ENCODE data around the gene SQSTM1. TPM values are rescaled to one million over a fixed set of nuclear protein-coding genes. Genes with fewer than 3 reads are reported as not detected.

Gene SQSTM1
- total RNA-seq, 4 donors from 2014 or later, result 94.7 to 874 (median 439) TPM

- Histone ChIP-seq H3K36me3 (no peaks in the 10 kb centered on the region), H3K27me3 (no peaks in the 10 kb centered on the region), H3K27ac (no peak overlapping the region), H3K4me1 (no peaks in the 10 kb centered on the region), H3K4me3 (no peak overlapping the region), H3K9me3 (no peaks in the 10 kb centered on the region)
- intact Hi-C loops (cut with DNase I; ENCODE audit: low total_unique reads), result no loop called here
- DNase-seq, result no peak
- TF ChIP-seq CTCF (IDR thresholded peaks at IDR 0.05) (no peak), POLR2A (IDR thresholded peaks at IDR 0.05) (no peak)
Observed at GRCh38 chr5:179867079-179867465, 46.4 kb downstream of the SQSTM1 start.

GRCh38 chr5:179867476-179867875 is 46.8 kb downstream of the SQSTM1 start:
- no peaks in the 10 kb centered on the region for H3K36me3 ChIP-seq
- DNase-seq, result no peak
- TF ChIP-seq CTCF (IDR thresholded peaks at IDR 0.05) (no peak), POLR2A (IDR thresholded peaks at IDR 0.05) (no peak)
- no peaks in the 10 kb centered on the region for H3K4me1 ChIP-seq
- intact Hi-C loops (cut with DNase I; ENCODE audit: low total_unique reads), result no loop called here
- H3K27ac ChIP-seq, result no peak overlapping the region
- H3K27me3 ChIP-seq, result no peaks in the 10 kb centered on the region
- no peak overlapping the region for H3K4me3 ChIP-seq
- no peaks in the 10 kb centered on the region for H3K9me3 ChIP-seq

- Histone ChIP-seq H3K27me3 (no peaks in the 10 kb centered on the region), H3K4me1 (no peaks in the 10 kb centered on the region), H3K36me3 (no peaks in the 10 kb centered on the region), H3K4me3 (no peak overlapping the region), H3K27ac (no peak overlapping the region), H3K9me3 (no peaks in the 10 kb centered on the region)
- intact Hi-C loops (cut with DNase I; ENCODE audit: low total_unique reads), result no loop called here
- no peak for DNase-seq
- TF ChIP-seq POLR2A (IDR thresholded peaks at IDR 0.05), result no peak
- no peak for TF ChIP-seq CTCF (IDR thresholded peaks at IDR 0.05)
Observed at GRCh38 chr5:179868541-179868940, 47.8 kb downstream of the SQSTM1 start.

- no peak overlapping the region for H3K4me3 ChIP-seq
- no peaks in the 10 kb centered on the region for H3K27me3 ChIP-seq
- TF ChIP-seq POLR2A (IDR thresholded peaks at IDR 0.05) (no peak), CTCF (IDR thresholded peaks at IDR 0.05) (no peak)
- H3K36me3 ChIP-seq, result no peaks in the 10 kb centered on the region
- no peaks in the 10 kb centered on the region for H3K4me1 ChIP-seq
- no peak for DNase-seq
- H3K9me3 ChIP-seq, result no peaks in the 10 kb centered on the region
- intact Hi-C loops (cut with DNase I; ENCODE audit: low total_unique reads), result no loop called here
- H3K27ac ChIP-seq, result no peak overlapping the region
Observed at GRCh38 chr5:179869101-179869500, 48.4 kb downstream of the SQSTM1 start.

GRCh38 chr5:179869641-179870402 is 49.1 kb downstream of the SQSTM1 start:
- Histone ChIP-seq H3K4me3 (no peak overlapping the region), H3K4me1 (no peaks in the 10 kb centered on the region), H3K27me3 (no peaks in the 10 kb centered on the region), H3K36me3 (no peaks in the 10 kb centered on the region), H3K9me3 (no peaks in the 10 kb centered on the region), H3K27ac (no peak overlapping the region)
- no peak for DNase-seq
- intact Hi-C loops (cut with DNase I; ENCODE audit: low total_unique reads), result no loop called here
- no peak for TF ChIP-seq CTCF (IDR thresholded peaks at IDR 0.05)
- no peak for TF ChIP-seq POLR2A (IDR thresholded peaks at IDR 0.05)
